ENCODE measurements around the gene CTDP1. TPM values are rescaled to one million over a fixed set of nuclear protein-coding genes. Genes with fewer than 3 reads are reported as not detected.

Gene CTDP1
- total and polyA plus RNA-seq, 9 of the 15 experiments (the other 6 are each of a cell fraction or from before 2014, with no cell fraction given) = 0.07 to 19.2 (median 4.0) TPM

GRCh38 chr18:79775441-79776221 is 96.0 kb downstream of the CTDP1 start:
- H3K27ac ChIP-seq (ENCODE audit: extremely low read depth, low read depth, low read length) = no peak overlapping the region
- H3K79me2 ChIP-seq (ENCODE audit: control insufficient read depth, insufficient read depth, low read length) = no peaks in the 10 kb centered on the region
- no TSS peak for BruUV-seq (replicated peaks)
- H2AFZ ChIP-seq (ENCODE audit: low read depth, low read length) = no peak overlapping the region
- no peaks in the 10 kb centered on the region for H4K20me1 ChIP-seq (replicated peaks; ENCODE audit: control insufficient read depth, insufficient read depth, low read length)
- 2% methylated on average over 18 of the region's 35 CpGs for WGBS (ENCODE audit: insufficient coverage, low coverage, missing lambda C conversion rate)
- H3K4me2 ChIP-seq (ENCODE audit: insufficient read depth, low read length) = no peak overlapping the region
- intact Hi-C loops (cut with micrococcal nuclease) (no loop called here), in situ Hi-C loops (cut with MboI) (no loop called here)
- H3K36me3 ChIP-seq (ENCODE audit: control insufficient read depth, insufficient read depth, low read length) = no peaks in the 10 kb centered on the region
- H3K4me3 ChIP-seq = no peak overlapping the region
- peaks cover 17 to 80% of the 10 kb centered on the region in 2 experiments for H3K27me3 ChIP-seq (ENCODE audit: control insufficient read depth in 2 of 2, insufficient read depth in 2 of 2, low read length in 2 of 2)
- H3K9ac ChIP-seq (ENCODE audit: insufficient read depth in 1 of 2, low read depth in 2 of 2, low read length in 2 of 2) = no peak overlapping the region
- POLR2A ChIA-PET = interaction anchor here (1.1 kb wide), 1 partner anchor 8 kb away, joined by 5 read pairs; no protein-coding TSS in a partner anchor
- no peaks in the 10 kb centered on the region for H3K9me3 ChIP-seq (replicated peaks; ENCODE audit: control insufficient read depth, insufficient read depth, low read depth, low read length)
- no peaks in the 10 kb centered on the region for H3K9me1 ChIP-seq (ENCODE audit: control insufficient read depth, insufficient read depth, low read length)
- CTCF ChIA-PET (ENCODE audit: low intra/inter-chr PET ratio) = no interaction called here
- FAIRE-seq (no peak), DNase-seq (ENCODE audit: extremely low read depth in 1 of 4, low spot score in 3 of 4) (no peak), ATAC-seq (no peak)
- no peak for TF ChIP-seq NR2F6 (CRISPR knock-in tag; IDR thresholded peaks at IDR 0.05)
- no peak for TF ChIP-seq ZNF354B (CRISPR knock-in tag; IDR thresholded peaks at IDR 0.05)
- TF ChIP-seq, protein P1, sequence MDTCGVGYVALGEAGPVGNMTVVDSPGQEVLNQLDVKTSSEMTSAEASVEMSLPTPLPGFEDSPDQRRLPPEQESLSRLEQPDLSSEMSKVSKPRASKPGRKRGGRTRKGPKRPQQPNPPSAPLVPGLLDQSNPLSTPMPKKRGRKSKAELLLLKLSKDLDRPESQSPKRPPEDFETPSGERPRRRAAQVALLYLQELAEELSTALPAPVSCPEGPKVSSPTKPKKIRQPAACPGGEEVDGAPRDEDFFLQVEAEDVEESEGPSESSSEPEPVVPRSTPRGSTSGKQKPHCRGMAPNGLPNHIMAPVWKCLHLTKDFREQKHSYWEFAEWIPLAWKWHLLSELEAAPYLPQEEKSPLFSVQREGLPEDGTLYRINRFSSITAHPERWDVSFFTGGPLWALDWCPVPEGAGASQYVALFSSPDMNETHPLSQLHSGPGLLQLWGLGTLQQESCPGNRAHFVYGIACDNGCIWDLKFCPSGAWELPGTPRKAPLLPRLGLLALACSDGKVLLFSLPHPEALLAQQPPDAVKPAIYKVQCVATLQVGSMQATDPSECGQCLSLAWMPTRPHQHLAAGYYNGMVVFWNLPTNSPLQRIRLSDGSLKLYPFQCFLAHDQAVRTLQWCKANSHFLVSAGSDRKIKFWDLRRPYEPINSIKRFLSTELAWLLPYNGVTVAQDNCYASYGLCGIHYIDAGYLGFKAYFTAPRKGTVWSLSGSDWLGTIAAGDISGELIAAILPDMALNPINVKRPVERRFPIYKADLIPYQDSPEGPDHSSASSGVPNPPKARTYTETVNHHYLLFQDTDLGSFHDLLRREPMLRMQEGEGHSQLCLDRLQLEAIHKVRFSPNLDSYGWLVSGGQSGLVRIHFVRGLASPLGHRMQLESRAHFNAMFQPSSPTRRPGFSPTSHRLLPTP (IDR thresholded peaks at IDR 0.05; ENCODE audit: borderline replicate concordance, extremely low read depth, insufficient read length) = no peak
- TF ChIP-seq SNRNP70 (optimal IDR thresholded peaks at IDR 0.05; ENCODE audit: low read depth, low read length) = no peak
- TF ChIP-seq TCF3 (CRISPR knock-in tag; IDR thresholded peaks at IDR 0.05) = no peak
- TF ChIP-seq, protein P2, sequence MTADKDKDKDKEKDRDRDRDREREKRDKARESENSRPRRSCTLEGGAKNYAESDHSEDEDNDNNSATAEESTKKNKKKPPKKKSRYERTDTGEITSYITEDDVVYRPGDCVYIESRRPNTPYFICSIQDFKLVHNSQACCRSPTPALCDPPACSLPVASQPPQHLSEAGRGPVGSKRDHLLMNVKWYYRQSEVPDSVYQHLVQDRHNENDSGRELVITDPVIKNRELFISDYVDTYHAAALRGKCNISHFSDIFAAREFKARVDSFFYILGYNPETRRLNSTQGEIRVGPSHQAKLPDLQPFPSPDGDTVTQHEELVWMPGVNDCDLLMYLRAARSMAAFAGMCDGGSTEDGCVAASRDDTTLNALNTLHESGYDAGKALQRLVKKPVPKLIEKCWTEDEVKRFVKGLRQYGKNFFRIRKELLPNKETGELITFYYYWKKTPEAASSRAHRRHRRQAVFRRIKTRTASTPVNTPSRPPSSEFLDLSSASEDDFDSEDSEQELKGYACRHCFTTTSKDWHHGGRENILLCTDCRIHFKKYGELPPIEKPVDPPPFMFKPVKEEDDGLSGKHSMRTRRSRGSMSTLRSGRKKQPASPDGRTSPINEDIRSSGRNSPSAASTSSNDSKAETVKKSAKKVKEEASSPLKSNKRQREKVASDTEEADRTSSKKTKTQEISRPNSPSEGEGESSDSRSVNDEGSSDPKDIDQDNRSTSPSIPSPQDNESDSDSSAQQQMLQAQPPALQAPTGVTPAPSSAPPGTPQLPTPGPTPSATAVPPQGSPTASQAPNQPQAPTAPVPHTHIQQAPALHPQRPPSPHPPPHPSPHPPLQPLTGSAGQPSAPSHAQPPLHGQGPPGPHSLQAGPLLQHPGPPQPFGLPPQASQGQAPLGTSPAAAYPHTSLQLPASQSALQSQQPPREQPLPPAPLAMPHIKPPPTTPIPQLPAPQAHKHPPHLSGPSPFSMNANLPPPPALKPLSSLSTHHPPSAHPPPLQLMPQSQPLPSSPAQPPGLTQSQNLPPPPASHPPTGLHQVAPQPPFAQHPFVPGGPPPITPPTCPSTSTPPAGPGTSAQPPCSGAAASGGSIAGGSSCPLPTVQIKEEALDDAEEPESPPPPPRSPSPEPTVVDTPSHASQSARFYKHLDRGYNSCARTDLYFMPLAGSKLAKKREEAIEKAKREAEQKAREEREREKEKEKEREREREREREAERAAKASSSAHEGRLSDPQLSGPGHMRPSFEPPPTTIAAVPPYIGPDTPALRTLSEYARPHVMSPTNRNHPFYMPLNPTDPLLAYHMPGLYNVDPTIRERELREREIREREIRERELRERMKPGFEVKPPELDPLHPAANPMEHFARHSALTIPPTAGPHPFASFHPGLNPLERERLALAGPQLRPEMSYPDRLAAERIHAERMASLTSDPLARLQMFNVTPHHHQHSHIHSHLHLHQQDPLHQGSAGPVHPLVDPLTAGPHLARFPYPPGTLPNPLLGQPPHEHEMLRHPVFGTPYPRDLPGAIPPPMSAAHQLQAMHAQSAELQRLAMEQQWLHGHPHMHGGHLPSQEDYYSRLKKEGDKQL (CRISPR knock-in tag; IDR thresholded peaks at IDR 0.05; ENCODE audit: borderline replicate concordance) = no peak
- no peak for TF ChIP-seq ATF4 (CRISPR knock-in tag; IDR thresholded peaks at IDR 0.05)
- TF ChIP-seq GATAD2A (IDR thresholded peaks at IDR 0.05) = no peak
- peaks cover 0 to 5% of the 10 kb centered on the region in 2 experiments; a peak in 1 of 5 replicates for H3K4me1 ChIP-seq (replicated peaks in 1 of 2; ENCODE audit: control insufficient read depth in 2 of 2, insufficient read depth in 2 of 2, low read length in 2 of 2)
